SK-N-SH (cell line): ENCODE data around the gene COL17A1. TPM values are rescaled to one million over a fixed set of nuclear protein-coding genes. Genes with fewer than 3 reads are reported as not detected.

Experiments
- CTCF ChIA-PET: fragments of 300-600, 350-600 bp; formaldehyde crosslinking; extraction: SDS; loops from one replicate; lab custom pipeline; 2021; lab: Yijun Ruan, JAX
- POLR2A ChIA-PET: fragments of 350-600 bp; sonication (Branson Sonifier 250); formaldehyde crosslinking; extraction: SDS; loops from one replicate; lab custom pipeline; 2020; ENCODE audit warnings: antibody characterized with exemption, inconsistent platforms; lab: Yijun Ruan, JAX
- DNase-seq: peaks from one replicate; pipeline ENCODE4 v3.0.0; 2012
- H2AFZ ChIP-seq: fragments of 200-600 bp; sonication (generic); 2 replicates; pipeline ENCODE4 v1.8.1; 2016; ENCODE audit warnings: antibody characterized with exemption, mild to moderate bottlenecking, low read depth
- H3F3A ChIP-seq: fragments of 200-600 bp; sonication (generic); replicated peaks from 2 replicates; pipeline ENCODE3; 2016; ENCODE audit warnings: antibody characterized with exemption, mild to moderate bottlenecking; ENCODE audit not compliant: insufficient read depth
- H3K27ac ChIP-seq, 2 experiments: fragments of 200-500 bp in 1 of 2; fragments of 200-600 bp in 1 of 2; sonication (Bioruptor generic) in 1 of 2; sonication (generic), shearing (Covaris generic) in 1 of 2; 2 replicates each; pipeline versions ENCODE4 v1.5.1 to v1.6.1; 2014 to 2016; ENCODE audit warnings: low read depth in 2 of 2, inconsistent platforms in 1 of 2, low read length in 1 of 2, mild to moderate bottlenecking in 1 of 2, mixed read lengths in 1 of 2
- H3K27me3 ChIP-seq: fragments of 200-600 bp; sonication (generic), shearing (Covaris generic); 2 replicates; pipeline ENCODE4 v1.6.1; 2016; ENCODE audit warnings: mixed run types; ENCODE audit not compliant: insufficient read depth
- H3K36me3 ChIP-seq, 2 experiments: fragments of 200-500 bp in 1 of 2; fragments of 200-600 bp in 1 of 2; sonication (Bioruptor generic) in 1 of 2; sonication (generic) in 1 of 2; replicated peaks in 1 of 2; 2 replicates each; pipeline versions ENCODE3 to v1.5.1; 2014 to 2016; ENCODE audit warnings: low read length in 1 of 2, mild to moderate bottlenecking in 1 of 2; ENCODE audit not compliant: insufficient read depth in 2 of 2, control insufficient read depth in 1 of 2
- H3K4me1 ChIP-seq, 2 experiments: fragments of 200-500 bp in 1 of 2; fragments of 200-600 bp in 1 of 2; sonication (Bioruptor generic) in 1 of 2; sonication (generic), shearing (Covaris generic) in 1 of 2; 2 replicates each; pipeline versions ENCODE4 v1.5.1 to v1.6.1; 2014 to 2016; ENCODE audit warnings: low read depth in 1 of 2, low read length in 1 of 2, mixed run types in 1 of 2; ENCODE audit not compliant: insufficient read depth in 2 of 2, control insufficient read depth in 1 of 2
- H3K4me2 ChIP-seq: fragments of 200-600 bp; sonication (generic), shearing (Covaris generic); 2 replicates; pipeline ENCODE4 v1.6.1; 2017; ENCODE audit warnings: mixed run types
- H3K4me3 ChIP-seq, 2 experiments: fragments of 200-500 bp in 1 of 2; fragments of 200-600 bp in 1 of 2; sonication (Bioruptor generic) in 1 of 2; sonication (generic), shearing (Covaris generic) in 1 of 2; 2 replicates each; pipeline versions ENCODE4 v1.5.1 to v1.8.1; 2014 to 2016; ENCODE audit warnings: low read depth in 2 of 2, inconsistent platforms in 1 of 2, low read length in 1 of 2, mild to moderate bottlenecking in 1 of 2, mixed read lengths in 1 of 2, moderate library complexity in 1 of 2
- H3K79me2 ChIP-seq: fragments of 200-600 bp; sonication (generic); 2 replicates; pipeline ENCODE4 v1.8.1; 2017; ENCODE audit warnings: mild to moderate bottlenecking; ENCODE audit not compliant: insufficient read depth
- H3K9ac ChIP-seq: fragments of 200-600 bp; sonication (generic); 2 replicates; pipeline ENCODE4 v1.6.1; 2017; ENCODE audit warnings: mixed run types
- H3K9me2 ChIP-seq: fragments of 200-600 bp; sonication (generic); 2 replicates; pipeline ENCODE4 v1.6.1; 2017; ENCODE audit warnings: mixed run types
- H3K9me3 ChIP-seq: fragments of 200-600 bp; sonication (generic); 2 replicates; pipeline ENCODE4 v1.6.1; 2017; ENCODE audit warnings: mixed run types, mild to moderate bottlenecking, moderate library complexity
- H4K20me1 ChIP-seq: fragments of 200-600 bp; sonication (generic); 2 replicates; pipeline ENCODE4 v1.6.1; 2017; ENCODE audit warnings: mild to moderate bottlenecking, mixed run types; ENCODE audit not compliant: insufficient read depth
- CTCF ChIP-seq: fragments of 200-600 bp; sonication (generic); IDR thresholded peaks from 2 replicates; pipeline ENCODE4 v1.6.1; 2017; ENCODE audit warnings: antibody characterized with exemption, mild to moderate bottlenecking, moderate library complexity
- FOSL2 ChIP-seq: IDR thresholded peaks from 2 replicates; pipeline ENCODE4 v1.4.0; 2012; ENCODE audit warnings: low read depth, mild to moderate bottlenecking, moderate library complexity, borderline replicate concordance
- MXI1 ChIP-seq: IDR thresholded peaks from 2 replicates; pipeline ENCODE4 v1.6.1; 2012; ENCODE audit warnings: mild to moderate bottlenecking, low read depth, low read length, improper control_type of control experiment
- NRF1 ChIP-seq: IDR thresholded peaks from 2 replicates; pipeline ENCODE4 v1.6.1; 2012; ENCODE audit warnings: low read depth, mild to moderate bottlenecking, low read length
- RAD21 ChIP-seq: IDR thresholded peaks from 2 replicates; pipeline ENCODE4 v1.6.1; 2012; ENCODE audit warnings: mild to moderate bottlenecking, low read length
- RCOR1 ChIP-seq: fragments of 150-350 bp; IDR thresholded peaks from 2 replicates; pipeline ENCODE4 v1.6.1; 2017; ENCODE audit warnings: antibody characterized with exemption, low read length
- SIN3A ChIP-seq: IDR thresholded peaks from 2 replicates; pipeline ENCODE4 v1.6.1; 2012; ENCODE audit warnings: low read depth, mild to moderate bottlenecking, low read length, moderate library complexity, borderline replicate concordance
- SMC3 ChIP-seq: IDR thresholded peaks from 2 replicates; pipeline ENCODE4 v1.6.1; 2012; ENCODE audit warnings: low read depth, low read length, improper control_type of control experiment
- YY1 ChIP-seq: IDR thresholded peaks from 2 replicates; pipeline ENCODE4 v1.4.0; 2012; ENCODE audit warnings: low read depth, mild to moderate bottlenecking
- WGBS: methylation state at CpG from one replicate; pipeline ENCODE4 v1.1.6; 2017; ENCODE audit warnings: low lambda C conversion rate; 5-methylcytosine and 5-hydroxymethylcytosine counted together
- polyA plus RNA-seq, 3 experiments: library from polyadenylated mRNA; depleted of rRNA; stranded (reverse); fragments of >200 nt; gene quantifications; 2 replicates each; pipeline ENCODE4 v1.2.3, GENCODE V29; 2012

Gene COL17A1
- polyA plus RNA-seq, 1 of the 3 experiments (the other 2 are of a cell fraction) = 0.12 TPM

- Histone ChIP-seq H3K27ac (no peak overlapping the region), H3K9me3 (no peaks in the 10 kb centered on the region), H3K27me3 (no peaks in the 10 kb centered on the region), H3F3A (peaks cover 7% of the 10 kb centered on the region), H3K4me1 (no peaks in the 10 kb centered on the region; a peak in 1 of 4 replicates), H3K79me2 (no peaks in the 10 kb centered on the region), H2AFZ (no peak overlapping the region), H3K4me3 (no peak overlapping the region), H3K36me3 (peaks cover 50 to 55% of the 10 kb centered on the region in 2 experiments), H3K9me2 (no peaks in the 10 kb centered on the region), H3K4me2 (no peak overlapping the region), H3K9ac (no peak overlapping the region), H4K20me1 (no peaks in the 10 kb centered on the region)
- 96% methylated on average over 6 of the region's 6 CpGs for WGBS
- ChIA-PET POLR2A (no interaction called here), CTCF (interaction anchor here (0.7 to 1.7 kb wide), 10 partner anchors 10 to 143 kb away, joined by 3 to 6 read pairs (median 3); partner anchors contain the start of gene SFR1)
- peak; percentile 14; the same call in 1 of the 2 replicates for TF ChIP-seq SMC3
- peak; percentile 33 for TF ChIP-seq CTCF
- TF ChIP-seq SIN3A = no peak
- peak; percentile 19; the same call in 1 of the 2 replicates for TF ChIP-seq RAD21
- DNase-seq = peak; percentile 43
Observed at GRCh38 chr10:104028146-104028545, 57.5 kb downstream of the COL17A1 start.

- Histone ChIP-seq H3K4me2 (no peak overlapping the region), H3K27me3 (no peaks in the 10 kb centered on the region), H3K27ac (no peak overlapping the region), H4K20me1 (no peaks in the 10 kb centered on the region), H3F3A (peaks cover 7% of the 10 kb centered on the region), H2AFZ (no peak overlapping the region), H3K9me3 (no peaks in the 10 kb centered on the region), H3K9ac (no peak overlapping the region), H3K4me3 (no peak overlapping the region), H3K9me2 (no peaks in the 10 kb centered on the region), H3K79me2 (no peaks in the 10 kb centered on the region), H3K4me1 (no peaks in the 10 kb centered on the region; a peak in 1 of 4 replicates), H3K36me3 (peaks cover 57 to 63% of the 10 kb centered on the region in 2 experiments)
- TF ChIP-seq CTCF (no peak), YY1 (no peak), RAD21 (no peak), RCOR1 (no peak), MXI1 (no peak), NRF1 (no peak), FOSL2 (no peak)
- CTCF ChIA-PET = interaction anchor here (0.7 kb wide), 1 partner anchor 895 kb away, joined by 4 read pairs; no protein-coding TSS in a partner anchor
- no peak for DNase-seq
- 89% methylated on average over 2 of the region's 2 CpGs for WGBS
- POLR2A ChIA-PET = no interaction called here
Observed at GRCh38 chr10:104026762-104027161, 58.9 kb downstream of the COL17A1 start.
